Loucy (cell line): ENCODE results near the gene CFAP58.

Experiments used
- EZH2phosphoT487 ChIP-seq: fragments of 200-600 bp; IDR thresholded peaks from 2 replicates; pipeline ENCODE4 v1.6.1; 2018; ENCODE audit warnings: antibody characterized with exemption, mild to moderate bottlenecking, moderate library complexity, borderline replicate concordance
- TF ChIP-seq, protein P1 (sequence below): fragments of 200-600 bp; sonication (generic); conservative IDR thresholded peaks from 2 replicates; pipeline ENCODE4 v1.5.1; 2014; ENCODE audit warnings: mild to moderate bottlenecking, antibody characterized with exemption, low read length

DNA sequence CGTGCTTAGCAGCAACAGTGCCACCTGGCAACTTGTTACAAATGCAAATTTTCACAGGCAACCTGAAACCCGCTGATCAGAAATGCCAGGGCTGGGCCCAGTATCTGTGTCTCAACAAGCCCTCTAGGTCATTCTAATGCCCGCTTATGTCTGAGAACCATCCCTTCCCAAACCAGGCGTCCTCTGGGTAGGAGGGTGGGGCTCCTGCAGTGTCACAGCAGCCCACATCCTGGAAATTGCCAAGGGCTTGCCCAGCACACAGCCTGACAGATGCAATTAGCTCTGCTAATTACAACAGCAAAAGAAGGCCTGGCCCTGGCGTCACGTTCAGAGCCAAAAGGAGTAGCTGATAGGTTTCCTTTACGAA is 31.2 kb upstream of the CFAP58 start:
- TF ChIP-seq, protein P1, sequence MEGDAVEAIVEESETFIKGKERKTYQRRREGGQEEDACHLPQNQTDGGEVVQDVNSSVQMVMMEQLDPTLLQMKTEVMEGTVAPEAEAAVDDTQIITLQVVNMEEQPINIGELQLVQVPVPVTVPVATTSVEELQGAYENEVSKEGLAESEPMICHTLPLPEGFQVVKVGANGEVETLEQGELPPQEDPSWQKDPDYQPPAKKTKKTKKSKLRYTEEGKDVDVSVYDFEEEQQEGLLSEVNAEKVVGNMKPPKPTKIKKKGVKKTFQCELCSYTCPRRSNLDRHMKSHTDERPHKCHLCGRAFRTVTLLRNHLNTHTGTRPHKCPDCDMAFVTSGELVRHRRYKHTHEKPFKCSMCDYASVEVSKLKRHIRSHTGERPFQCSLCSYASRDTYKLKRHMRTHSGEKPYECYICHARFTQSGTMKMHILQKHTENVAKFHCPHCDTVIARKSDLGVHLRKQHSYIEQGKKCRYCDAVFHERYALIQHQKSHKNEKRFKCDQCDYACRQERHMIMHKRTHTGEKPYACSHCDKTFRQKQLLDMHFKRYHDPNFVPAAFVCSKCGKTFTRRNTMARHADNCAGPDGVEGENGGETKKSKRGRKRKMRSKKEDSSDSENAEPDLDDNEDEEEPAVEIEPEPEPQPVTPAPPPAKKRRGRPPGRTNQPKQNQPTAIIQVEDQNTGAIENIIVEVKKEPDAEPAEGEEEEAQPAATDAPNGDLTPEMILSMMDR: no peak
- TF ChIP-seq EZH2phosphoT487: no peak
